HEK293 (cell line): ENCODE measurements around the gene TNFRSF25.

Experiments used
- CTCF ChIA-PET: fragments of 350-600 bp; formaldehyde crosslinking; extraction: SDS; loops from one replicate; lab custom pipeline; 2021; ENCODE audit warnings: antibody characterized with exemption; lab: Yijun Ruan, JAX
- POLR2A ChIA-PET: fragments of 300-600 bp; formaldehyde crosslinking; extraction: SDS; loops from one replicate; lab custom pipeline; 2020; ENCODE audit warnings: antibody characterized with exemption, inconsistent platforms; lab: Yijun Ruan, JAX
- H3K27ac ChIP-seq: fragments of 200-500 bp; sonication (Bioruptor generic); 2 replicates; pipeline ENCODE4 v1.5.1; 2014; ENCODE audit warnings: low read depth, low read length, control low read depth, inconsistent platforms; ENCODE audit errors: extremely low read depth
- H3K36me3 ChIP-seq, 2 experiments: fragments of 200-500 bp in 1 of 2; sonication (Bioruptor generic) in 1 of 2; 1 replicate in 1 of 2; 2 replicates in 1 of 2; pipeline ENCODE4 v1.5.1; 2014 to 2017; ENCODE audit warnings: inconsistent platforms in 2 of 2, low read length in 2 of 2; ENCODE audit not compliant: control insufficient read depth in 2 of 2, insufficient read depth in 1 of 2
- H3K4me1 ChIP-seq: fragments of 200-500 bp; sonication (Bioruptor generic); 2 replicates; pipeline ENCODE4 v1.5.1; 2014; ENCODE audit warnings: mild to moderate bottlenecking, low read length, inconsistent platforms; ENCODE audit not compliant: control insufficient read depth, insufficient read depth
- H3K4me3 ChIP-seq: 2 replicates; pipeline ENCODE4 v1.5.1; 2011; ENCODE audit warnings: low read depth, mild to moderate bottlenecking, control low read depth, low read length, moderate library complexity
- H3K9me3 ChIP-seq: fragments of 200-500 bp; sonication (Bioruptor generic); 2 replicates; pipeline ENCODE4 v1.5.1; 2014; ENCODE audit warnings: low read depth, low read length, inconsistent platforms; ENCODE audit not compliant: control insufficient read depth, insufficient read depth
- EGR2 ChIP-seq: fragments of 450-650 bp; formaldehyde crosslinking; IDR thresholded peaks from 2 replicates; pipeline ENCODE4 v1.5.1; 2016; ENCODE audit warnings: low read depth, missing biosample characterization, missing genetic modification characterization
- GLIS1 ChIP-seq: fragments of 450-650 bp; formaldehyde crosslinking; IDR thresholded peaks from 2 replicates; pipeline ENCODE4 v1.5.1; 2016; ENCODE audit warnings: missing biosample characterization, missing genetic modification characterization
- GLIS2 ChIP-seq: fragments of 450-650 bp; formaldehyde crosslinking; IDR thresholded peaks from 2 replicates; pipeline ENCODE4 v1.5.1; 2016; ENCODE audit warnings: missing biosample characterization, missing genetic modification characterization
- KLF9 ChIP-seq: fragments of 450-650 bp; formaldehyde crosslinking; IDR thresholded peaks from 2 replicates; pipeline ENCODE4 v1.5.1; 2016; ENCODE audit warnings: missing biosample characterization, missing genetic modification characterization, low read depth
- MZF1 ChIP-seq: fragments of 450-650 bp; formaldehyde crosslinking; IDR thresholded peaks from 2 replicates; pipeline ENCODE4 v1.5.1; 2017; ENCODE audit warnings: missing biosample characterization, missing genetic modification characterization, borderline replicate concordance
- RBAK ChIP-seq: fragments of 450-650 bp; formaldehyde crosslinking; IDR thresholded peaks from 2 replicates; pipeline ENCODE4 v1.5.1; 2016; ENCODE audit warnings: missing biosample characterization, missing genetic modification characterization
- ZBTB17 ChIP-seq: fragments of 450-650 bp; formaldehyde crosslinking; IDR thresholded peaks from 2 replicates; pipeline ENCODE4 v1.5.1; 2016; ENCODE audit warnings: missing biosample characterization, missing genetic modification characterization
- ZIC2 ChIP-seq: fragments of 450-650 bp; formaldehyde crosslinking; IDR thresholded peaks from 2 replicates; pipeline ENCODE4 v1.5.1; 2016; ENCODE audit warnings: missing biosample characterization, missing genetic modification characterization
- ZNF202 ChIP-seq: fragments of 450-650 bp; formaldehyde crosslinking; IDR thresholded peaks from 2 replicates; pipeline ENCODE4 v1.5.1; 2016; ENCODE audit warnings: missing biosample characterization, missing genetic modification characterization, borderline replicate concordance
- ZNF692 ChIP-seq: fragments of 450-650 bp; formaldehyde crosslinking; IDR thresholded peaks from 2 replicates; pipeline ENCODE4 v1.5.1; 2016; ENCODE audit warnings: missing biosample characterization, missing genetic modification characterization
- TF ChIP-seq, protein P1 (sequence below): fragments of 450-650 bp; formaldehyde crosslinking; optimal IDR thresholded peaks from 2 replicates; pipeline ENCODE3; 2016; ENCODE audit warnings: missing biosample characterization, mild to moderate bottlenecking, missing genetic modification characterization
- TF ChIP-seq, protein P2 (sequence below): fragments of 450-650 bp; formaldehyde crosslinking; IDR thresholded peaks from 2 replicates; pipeline ENCODE4 v1.5.1; 2017; ENCODE audit warnings: missing biosample characterization, missing genetic modification characterization

Gene TNFRSF25

DNA sequence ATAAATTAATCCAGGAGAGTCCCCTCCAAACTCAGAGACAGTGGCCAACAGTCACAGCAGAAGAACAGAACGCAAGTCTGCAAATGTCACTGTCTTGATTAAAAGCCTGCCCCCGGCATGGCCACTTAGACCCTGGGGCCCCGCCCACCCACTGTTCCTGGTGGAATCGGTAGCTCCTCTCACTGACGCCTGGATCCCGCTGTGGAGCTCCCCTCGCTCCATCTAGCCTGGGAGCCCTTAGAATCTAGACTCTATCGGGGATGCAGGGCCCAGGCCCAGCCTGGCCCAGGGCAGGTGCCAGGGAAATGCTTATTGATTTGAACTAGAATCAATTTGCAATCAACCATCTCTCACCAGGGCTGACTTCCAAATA lies 46.9 kb upstream of the TNFRSF25 start:
- ChIA-PET CTCF (interaction anchor here (0.6 to 3.5 kb wide), 2 partner anchors 11 to 81 kb away, joined by 3 to 27 read pairs; no protein-coding TSS in a partner anchor), POLR2A (interaction anchor here (0.6 to 0.7 kb wide), 3 partner anchors 23 to 320 kb away, joined by 3 to 5 read pairs (median 4); no protein-coding TSS in a partner anchor)
- Histone ChIP-seq H3K27ac (no peak overlapping the region), H3K36me3 (no peaks in the 10 kb centered on the region)
- TF ChIP-seq MZF1 = no peak
- TF ChIP-seq ZBTB17 (tag by site-specific recombination) = 0 out of 2 replicates have a peak, but pooled peaks have one; percentile 19
- TF ChIP-seq, all 188 proteins: peak for 1
- Histone ChIP-seq H3K9me3 (no peaks in the 10 kb centered on the region), H3K4me1 (no peaks in the 10 kb centered on the region), H3K4me3 (no peak overlapping the region)

GRCh38 chr1:6512245-6512907 lies 46.4 kb upstream of the TNFRSF25 start:
- TF ChIP-seq GLIS2 (peak; percentile 11; the same call in 1 of the 2 replicates), ZNF692 (no peak), ZNF202 (tag by site-specific recombination) (no peak), EGR2 (tag by site-specific recombination) (peak; percentile 18; the same call in 1 of the 2 replicates), RBAK (tag by site-specific recombination) (no peak)
- TF ChIP-seq, protein P1, sequence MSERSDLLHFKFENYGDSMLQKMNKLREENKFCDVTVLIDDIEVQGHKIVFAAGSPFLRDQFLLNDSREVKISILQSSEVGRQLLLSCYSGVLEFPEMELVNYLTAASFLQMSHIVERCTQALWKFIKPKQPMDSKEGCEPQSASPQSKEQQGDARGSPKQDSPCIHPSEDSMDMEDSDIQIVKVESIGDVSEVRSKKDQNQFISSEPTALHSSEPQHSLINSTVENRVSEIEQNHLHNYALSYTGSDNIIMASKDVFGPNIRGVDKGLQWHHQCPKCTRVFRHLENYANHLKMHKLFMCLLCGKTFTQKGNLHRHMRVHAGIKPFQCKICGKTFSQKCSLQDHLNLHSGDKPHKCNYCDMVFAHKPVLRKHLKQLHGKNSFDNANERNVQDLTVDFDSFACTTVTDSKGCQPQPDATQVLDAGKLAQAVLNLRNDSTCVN (tag by site-specific recombination) = no peak
- TF ChIP-seq, all 188 proteins: peak for 2
- CTCF ChIA-PET = interaction anchor here (3.5 kb wide), 1 partner anchor 12 kb away, joined by 27 read pairs; no protein-coding TSS in a partner anchor
- H3K4me3 ChIP-seq = no peak overlapping the region
- POLR2A ChIA-PET = interaction anchor here (0.6 kb wide), 1 partner anchor 28 kb away, joined by 4 read pairs; no protein-coding TSS in a partner anchor
- no peak overlapping the region for H3K27ac ChIP-seq
- H3K4me1 ChIP-seq = no peaks in the 10 kb centered on the region
- no peaks in the 10 kb centered on the region for H3K9me3 ChIP-seq
- H3K36me3 ChIP-seq = no peaks in the 10 kb centered on the region

DNA sequence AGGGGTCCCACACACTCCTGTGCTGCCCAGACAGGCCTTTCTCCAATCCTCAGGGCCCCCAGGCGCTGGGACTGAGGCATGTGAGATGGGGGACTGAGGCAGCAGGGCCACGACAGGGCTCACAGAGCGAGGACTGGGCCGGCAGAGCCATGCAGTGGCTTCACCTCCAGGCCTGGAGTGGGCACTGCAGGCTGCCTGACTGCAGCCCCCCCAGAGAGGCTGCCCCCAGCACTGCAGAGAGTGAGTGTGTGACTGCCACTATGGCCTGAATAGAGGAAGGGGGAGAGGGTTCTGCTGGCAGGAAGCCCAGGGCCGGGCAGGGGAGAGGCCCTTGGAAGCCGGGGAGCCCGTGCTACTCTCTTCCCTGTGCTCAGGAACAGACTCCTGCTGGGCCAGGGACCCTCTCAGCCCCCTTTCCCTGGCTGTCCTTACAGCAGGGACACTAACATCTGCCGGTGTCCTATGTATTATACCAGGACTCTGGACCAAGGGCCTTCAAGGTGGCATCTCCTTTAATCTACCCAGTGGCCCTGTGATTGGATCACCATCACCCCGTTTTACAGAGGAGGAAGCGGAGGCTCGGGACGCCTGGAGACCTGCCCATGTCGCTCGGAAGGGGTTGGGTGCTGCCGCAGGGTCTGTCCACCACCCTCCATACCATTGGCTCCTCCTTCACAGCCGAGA lies 45.7 kb upstream of the TNFRSF25 start:
- H3K4me1 ChIP-seq = no peaks in the 10 kb centered on the region
- CTCF ChIA-PET = interaction anchor here (3.5 kb wide), 1 partner anchor 12 kb away, joined by 27 read pairs; no protein-coding TSS in a partner anchor
- H3K36me3 ChIP-seq = no peaks in the 10 kb centered on the region

More for the DNA sequence above, 45.7 kb upstream of the TNFRSF25 start:
- H3K9me3 ChIP-seq = no peaks in the 10 kb centered on the region
- H3K4me3 ChIP-seq = no peak overlapping the region
- TF ChIP-seq GLIS2 = peak; percentile 50; the same call in 1 of the 2 replicates
- TF ChIP-seq GLIS1 (tag by site-specific recombination) = peak; percentile 89
- no peak for TF ChIP-seq KLF9
- TF ChIP-seq ZIC2 (tag by site-specific recombination) = peak; percentile 60
- TF ChIP-seq, protein P2, sequence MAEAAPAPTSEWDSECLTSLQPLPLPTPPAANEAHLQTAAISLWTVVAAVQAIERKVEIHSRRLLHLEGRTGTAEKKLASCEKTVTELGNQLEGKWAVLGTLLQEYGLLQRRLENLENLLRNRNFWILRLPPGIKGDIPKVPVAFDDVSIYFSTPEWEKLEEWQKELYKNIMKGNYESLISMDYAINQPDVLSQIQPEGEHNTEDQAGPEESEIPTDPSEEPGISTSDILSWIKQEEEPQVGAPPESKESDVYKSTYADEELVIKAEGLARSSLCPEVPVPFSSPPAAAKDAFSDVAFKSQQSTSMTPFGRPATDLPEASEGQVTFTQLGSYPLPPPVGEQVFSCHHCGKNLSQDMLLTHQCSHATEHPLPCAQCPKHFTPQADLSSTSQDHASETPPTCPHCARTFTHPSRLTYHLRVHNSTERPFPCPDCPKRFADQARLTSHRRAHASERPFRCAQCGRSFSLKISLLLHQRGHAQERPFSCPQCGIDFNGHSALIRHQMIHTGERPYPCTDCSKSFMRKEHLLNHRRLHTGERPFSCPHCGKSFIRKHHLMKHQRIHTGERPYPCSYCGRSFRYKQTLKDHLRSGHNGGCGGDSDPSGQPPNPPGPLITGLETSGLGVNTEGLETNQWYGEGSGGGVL (tag by site-specific recombination) = 0 out of 2 replicates have a peak, but pooled peaks have one; percentile 23
- TF ChIP-seq, all 188 proteins: peak for 4
- H3K27ac ChIP-seq = no peak overlapping the region
- POLR2A ChIA-PET = no interaction called here
